ENCODE data around the gene ARHGEF28. TPM values are rescaled to one million over a fixed set of nuclear protein-coding genes. Genes with fewer than 3 reads are reported as not detected.

The ARHGEF28 gene
- total and polyA plus RNA-seq, 2 donors (not counting 1 experiment from before 2014, with no cell fraction given): not detected

DNA sequence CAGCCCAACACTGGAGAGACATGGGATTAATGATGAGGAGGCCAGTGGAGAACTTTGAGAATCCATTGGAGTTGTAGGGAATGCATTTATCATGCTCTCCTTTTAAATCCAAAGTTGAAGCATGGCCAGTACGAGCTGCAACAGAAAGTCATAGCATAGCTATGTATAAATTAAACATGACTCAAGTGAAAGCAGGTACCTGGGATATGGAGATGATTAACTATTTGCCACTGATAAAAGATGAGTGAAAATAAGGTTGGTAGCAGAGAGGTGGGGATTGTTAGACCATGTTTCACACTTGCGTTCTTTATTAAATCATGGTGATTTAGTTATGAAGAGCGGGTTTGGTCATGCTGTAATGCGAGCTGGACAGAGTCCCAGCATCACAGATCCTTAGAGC lies 189.6 kb downstream of the ARHGEF28 start:
- DNase-seq: no peak
- no peak overlapping the region for H3K4me2 ChIP-seq (replicated peaks; ENCODE audit: low read depth, low read length, poor library complexity, severe bottlenecking)
- TF ChIP-seq, protein P1, sequence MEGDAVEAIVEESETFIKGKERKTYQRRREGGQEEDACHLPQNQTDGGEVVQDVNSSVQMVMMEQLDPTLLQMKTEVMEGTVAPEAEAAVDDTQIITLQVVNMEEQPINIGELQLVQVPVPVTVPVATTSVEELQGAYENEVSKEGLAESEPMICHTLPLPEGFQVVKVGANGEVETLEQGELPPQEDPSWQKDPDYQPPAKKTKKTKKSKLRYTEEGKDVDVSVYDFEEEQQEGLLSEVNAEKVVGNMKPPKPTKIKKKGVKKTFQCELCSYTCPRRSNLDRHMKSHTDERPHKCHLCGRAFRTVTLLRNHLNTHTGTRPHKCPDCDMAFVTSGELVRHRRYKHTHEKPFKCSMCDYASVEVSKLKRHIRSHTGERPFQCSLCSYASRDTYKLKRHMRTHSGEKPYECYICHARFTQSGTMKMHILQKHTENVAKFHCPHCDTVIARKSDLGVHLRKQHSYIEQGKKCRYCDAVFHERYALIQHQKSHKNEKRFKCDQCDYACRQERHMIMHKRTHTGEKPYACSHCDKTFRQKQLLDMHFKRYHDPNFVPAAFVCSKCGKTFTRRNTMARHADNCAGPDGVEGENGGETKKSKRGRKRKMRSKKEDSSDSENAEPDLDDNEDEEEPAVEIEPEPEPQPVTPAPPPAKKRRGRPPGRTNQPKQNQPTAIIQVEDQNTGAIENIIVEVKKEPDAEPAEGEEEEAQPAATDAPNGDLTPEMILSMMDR (IDR thresholded peaks at IDR 0.05): no peak
- no peak for TF ChIP-seq EZH2 (IDR thresholded peaks at IDR 0.05; ENCODE audit: borderline replicate concordance, insufficient read depth, low read depth, low read length, poor library complexity, severe bottlenecking)
- no peaks in the 10 kb centered on the region for H3K36me3 ChIP-seq (replicated peaks in 1 of 2; ENCODE audit: control extremely low read depth in 1 of 2, control insufficient read depth in 1 of 2, extremely low read depth in 1 of 2, insufficient read depth in 2 of 2, low read length in 1 of 2)
- ChIA-PET CTCF (interaction anchor here (0.6 kb wide), 1 partner anchor 218 kb away, joined by 3 read pairs; no protein-coding TSS in a partner anchor), POLR2A (no interaction called here)
- intact Hi-C loops (cut with micrococcal nuclease): no loop called here
- WGBS (ENCODE audit: insufficient coverage): 94% methylated on average over 3 of the region's 4 CpGs
- no peaks in the 10 kb centered on the region for H3K79me2 ChIP-seq (ENCODE audit: control insufficient read depth, insufficient read depth, low read length)
- H3K9ac ChIP-seq (ENCODE audit: low read length): no peak overlapping the region
- H2AFZ ChIP-seq (ENCODE audit: insufficient read depth, low read depth, low read length, poor library complexity, severe bottlenecking): no peak overlapping the region
- no peaks in the 10 kb centered on the region for H3K9me3 ChIP-seq (ENCODE audit: control extremely low read depth in 1 of 3, control insufficient read depth in 2 of 3, insufficient read depth in 1 of 3, low read length in 2 of 3)
- H3K4me3 ChIP-seq (ENCODE audit: control extremely low read depth in 1 of 5, extremely low read depth in 1 of 5, insufficient read depth in 1 of 5, low read depth in 2 of 5, low read length in 4 of 5): no peak overlapping the region
- no peaks in the 10 kb centered on the region for H3K4me1 ChIP-seq (ENCODE audit: control insufficient read depth in 2 of 2, insufficient read depth in 2 of 2, low read length in 2 of 2)
- no peak overlapping the region for H3K27ac ChIP-seq (ENCODE audit: low read length in 2 of 2)
- no peak overlapping the region for H3K27ac Mint-ChIP-seq
- no peaks in the 10 kb centered on the region for H3K9me3 Mint-ChIP-seq (ENCODE audit: insufficient read depth)
- no peak overlapping the region for H3K4me3 Mint-ChIP-seq
- ATAC-seq (ENCODE audit: low read depth): no peak
- no peaks in the 10 kb centered on the region for H4K20me1 ChIP-seq (ENCODE audit: control insufficient read depth, insufficient read depth, low read length, poor library complexity, severe bottlenecking)
- no peaks in the 10 kb centered on the region for H3K27me3 ChIP-seq (replicated peaks in 1 of 4; ENCODE audit: control extremely low read depth in 1 of 4, control insufficient read depth in 3 of 4, insufficient read depth in 4 of 4, low read length in 3 of 4)
- H3K4me1 Mint-ChIP-seq: no peaks in the 10 kb centered on the region
- peaks cover 24% of the 10 kb centered on the region for H3K27me3 Mint-ChIP-seq

DNA sequence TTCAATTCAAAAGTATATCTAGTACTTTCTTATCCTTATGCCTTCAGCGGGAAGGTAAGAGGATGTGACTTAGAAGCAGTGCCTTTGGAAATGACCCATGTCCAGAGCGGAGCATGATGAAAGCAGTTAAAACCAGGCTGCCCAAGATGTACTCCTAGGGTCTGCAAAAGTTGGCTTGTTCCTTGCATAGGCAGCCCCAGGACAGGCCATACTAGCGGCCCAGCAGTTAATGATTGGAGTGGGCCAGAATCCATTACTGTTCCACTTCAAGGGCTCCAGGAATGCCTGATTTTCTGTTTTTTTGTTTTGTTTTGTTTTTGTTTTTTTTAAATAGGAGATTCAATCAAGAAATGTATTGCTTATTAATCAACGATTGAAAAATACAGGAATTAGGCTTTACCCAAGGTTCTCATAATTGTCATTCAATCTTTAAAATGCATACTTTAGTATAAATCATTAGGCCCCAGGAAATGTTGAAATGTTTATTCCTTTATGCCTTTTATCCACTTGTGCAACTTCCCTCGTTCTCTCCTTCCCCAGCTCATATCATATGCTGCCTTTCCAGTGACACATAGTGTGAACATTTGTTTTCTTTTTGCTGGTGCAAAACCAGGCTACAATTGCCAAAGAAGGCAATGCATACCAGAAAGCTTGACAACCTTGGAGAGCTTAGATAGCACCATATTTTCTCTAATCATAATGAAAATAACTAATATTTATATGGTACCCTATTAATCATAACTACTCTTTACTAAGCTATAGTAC lies 190.8 kb downstream of the ARHGEF28 start:
- intact Hi-C loops (cut with micrococcal nuclease): no loop called here
- Histone ChIP-seq H3K4me3 (ENCODE audit: control extremely low read depth in 1 of 5, extremely low read depth in 1 of 5, insufficient read depth in 1 of 5, low read depth in 2 of 5, low read length in 4 of 5) (no peak overlapping the region), H3K9ac (ENCODE audit: low read length) (no peak overlapping the region), H3K36me3 (replicated peaks in 1 of 2; ENCODE audit: control extremely low read depth in 1 of 2, control insufficient read depth in 1 of 2, extremely low read depth in 1 of 2, insufficient read depth in 2 of 2, low read length in 1 of 2) (no peaks in the 10 kb centered on the region), H4K20me1 (ENCODE audit: control insufficient read depth, insufficient read depth, low read length, poor library complexity, severe bottlenecking) (no peaks in the 10 kb centered on the region), H3K27me3 (replicated peaks in 1 of 4; ENCODE audit: control extremely low read depth in 1 of 4, control insufficient read depth in 3 of 4, insufficient read depth in 4 of 4, low read length in 3 of 4) (no peaks in the 10 kb centered on the region), H3K4me2 (replicated peaks; ENCODE audit: low read depth, low read length, poor library complexity, severe bottlenecking) (no peak overlapping the region), H3K79me2 (ENCODE audit: control insufficient read depth, insufficient read depth, low read length) (no peaks in the 10 kb centered on the region), H3K4me1 (ENCODE audit: control insufficient read depth in 2 of 2, insufficient read depth in 2 of 2, low read length in 2 of 2) (no peaks in the 10 kb centered on the region), H3K27ac (ENCODE audit: low read length in 2 of 2) (no peak overlapping the region), H3K9me3 (ENCODE audit: control extremely low read depth in 1 of 3, control insufficient read depth in 2 of 3, insufficient read depth in 1 of 3, low read length in 2 of 3) (no peaks in the 10 kb centered on the region), H2AFZ (ENCODE audit: insufficient read depth, low read depth, low read length, poor library complexity, severe bottlenecking) (no peak overlapping the region)
- Mint-ChIP-seq H3K27ac (no peak overlapping the region), H3K4me3 (no peak overlapping the region), H3K4me1 (no peaks in the 10 kb centered on the region), H3K27me3 (peaks cover 22% of the 10 kb centered on the region), H3K9me3 (ENCODE audit: insufficient read depth) (no peaks in the 10 kb centered on the region)
- TF ChIP-seq, protein P1 (IDR thresholded peaks at IDR 0.05): no peak
- TF ChIP-seq EZH2 (IDR thresholded peaks at IDR 0.05; ENCODE audit: borderline replicate concordance, insufficient read depth, low read depth, low read length, poor library complexity, severe bottlenecking): no peak
- CTCF ChIA-PET: interaction anchor here (1.1 kb wide), 1 partner anchor 11 kb away, joined by 3 read pairs; no protein-coding TSS in a partner anchor
- 91% methylated on average over 3 of the region's 5 CpGs for WGBS (ENCODE audit: insufficient coverage)
- DNase-seq (no peak), ATAC-seq (ENCODE audit: low read depth) (no peak)
- POLR2A ChIA-PET: no interaction called here

Measured in B cell (primary cell).